A673 (cell line): ENCODE data around the gene MYO19. TPM values are rescaled to one million over a fixed set of nuclear protein-coding genes. Genes with fewer than 3 reads are reported as not detected.

Source experiments
- BruUV-seq: library from RNA; stranded (reverse); fragments of 400-500 nt; replicated peaks from 2 replicates; lab custom pipeline; 2021; lab: Mats Ljungman, UMichigan
- CTCF ChIA-PET: fragments of 300-600 bp; sonication (Branson Sonifier 250); formaldehyde crosslinking; loops from one replicate; lab custom pipeline; 2022; ENCODE audit warnings: antibody characterized with exemption; lab: Charles Lee
- POLR2A ChIA-PET: fragments of 300-600 bp; sonication (Branson Sonifier 250); formaldehyde crosslinking; loops from one replicate; lab custom pipeline; 2022; ENCODE audit warnings: antibody characterized with exemption; ENCODE audit not compliant: low non-redundant PET; lab: Charles Lee
- DNase-seq: peaks from one replicate; pipeline ENCODE4 v3.0.0-alpha.2; 2015; ENCODE audit warnings: low spot score
- H3K27ac ChIP-seq: fragments of 200-600 bp; sonication (generic); 2 replicates; pipeline ENCODE4 v1.5.1; 2016; ENCODE audit warnings: mixed run types, low read depth, mild to moderate bottlenecking, mixed read lengths, antibody characterized with exemption, low read length; ENCODE audit not compliant: poor library complexity, severe bottlenecking
- H3K27me3 ChIP-seq: fragments of 200-600 bp; sonication (generic); replicated peaks from 2 replicates; pipeline ENCODE4 v1.6.1; 2017; ENCODE audit warnings: mixed run types, low read depth, mild to moderate bottlenecking, mixed read lengths, antibody characterized with exemption, low read length; ENCODE audit not compliant: insufficient read depth, poor library complexity
- H3K36me3 ChIP-seq: fragments of 200-600 bp; sonication (generic); 2 replicates; pipeline ENCODE4 v1.6.1; 2016; ENCODE audit warnings: mixed run types, mild to moderate bottlenecking, mixed read lengths, antibody characterized with exemption, low read length; ENCODE audit not compliant: insufficient read depth, poor library complexity, severe bottlenecking
- H3K4me1 ChIP-seq: fragments of 200-600 bp; sonication (generic); 2 replicates; pipeline ENCODE4 v1.6.1; 2017; ENCODE audit warnings: mixed run types, mild to moderate bottlenecking, mixed read lengths, antibody characterized with exemption, low read length; ENCODE audit not compliant: insufficient read depth, poor library complexity, severe bottlenecking
- H3K4me3 ChIP-seq: fragments of 200-600 bp; sonication (generic); 2 replicates; pipeline ENCODE4 v1.5.1; 2016; ENCODE audit warnings: low read depth, mixed run types, mild to moderate bottlenecking, mixed read lengths, low read length; ENCODE audit not compliant: poor library complexity, severe bottlenecking
- H3K9me3 ChIP-seq: fragments of 200-600 bp; sonication (generic); 2 replicates; pipeline ENCODE4 v1.6.1; 2016; ENCODE audit warnings: mixed run types, low read depth, mild to moderate bottlenecking, mixed read lengths, antibody characterized with exemption, low read length; ENCODE audit not compliant: poor library complexity, severe bottlenecking
- CTCF ChIP-seq: fragments of 300-800, 200-600 bp; sonication (generic); conservative IDR thresholded peaks from 2 replicates; pipeline ENCODE4 v1.5.1; 2017; ENCODE audit warnings: low read depth, mild to moderate bottlenecking, antibody characterized with exemption, low read length, moderate library complexity, mixed read lengths
- EZH2 ChIP-seq: fragments of 200-600 bp; sonication (generic); IDR thresholded peaks from 2 replicates; pipeline ENCODE4 v1.6.1; 2017; ENCODE audit warnings: borderline replicate concordance, low read depth, mild to moderate bottlenecking, mixed read lengths, antibody characterized with exemption, low read length; ENCODE audit not compliant: poor library complexity, severe bottlenecking
- intact Hi-C: fragments of 100-400 bp; cut with micrococcal nuclease; formaldehyde crosslinking; loops from one replicate; pipeline ENCODE4 v1.10.0; 2022; ENCODE audit not compliant: unreplicated experiment
- total RNA-seq: library from RNA; stranded (reverse); gene quantifications from 2 replicates; pipeline ENCODE4 v1.2.3, GENCODE V29; 2021

Gene MYO19
- total RNA-seq, 1 experiment from 2014 or later, result 53.0 TPM

GRCh38 chr17:36566081-36566480 lies 31.4 kb upstream of the MYO19 start:
- Histone ChIP-seq H3K36me3 (peaks cover 18% of the 10 kb centered on the region), H3K4me1 (no peaks in the 10 kb centered on the region), H3K9me3 (no peaks in the 10 kb centered on the region), H3K27ac (no peak overlapping the region), H3K27me3 (no peaks in the 10 kb centered on the region), H3K4me3 (no peak overlapping the region)
- ChIA-PET POLR2A (no interaction called here), CTCF (interaction anchor here (0.6 kb wide), 1 partner anchor 17 kb away, joined by 4 read pairs; no protein-coding TSS in a partner anchor)
- BruUV-seq, result no TSS peak
- DNase-seq, result no peak
- no peak for TF ChIP-seq EZH2
- no peak for TF ChIP-seq CTCF
- intact Hi-C loops, result no loop called here

GRCh38 chr17:36553459-36553858 lies 18.8 kb upstream of the MYO19 start:
- Histone ChIP-seq H3K4me3 (no peak overlapping the region), H3K36me3 (peaks cover 5% of the 10 kb centered on the region), H3K27me3 (no peaks in the 10 kb centered on the region), H3K27ac (no peak overlapping the region), H3K4me1 (no peaks in the 10 kb centered on the region), H3K9me3 (no peaks in the 10 kb centered on the region)
- ChIA-PET CTCF (no interaction called here), POLR2A (no interaction called here)
- BruUV-seq, result no TSS peak
- TF ChIP-seq EZH2 (no peak), CTCF (no peak)
- intact Hi-C loops, result no loop called here
- no peak for DNase-seq

GRCh38 chr17:36550491-36551417 lies 16.1 kb upstream of the MYO19 start:
- POLR2A ChIA-PET, result interaction anchor here (0.6 kb wide), 1 partner anchor 15 kb away, joined by 4 read pairs; no protein-coding TSS in a partner anchor
- Histone ChIP-seq H3K36me3 (no peaks in the 10 kb centered on the region), H3K27me3 (no peaks in the 10 kb centered on the region), H3K9me3 (no peaks in the 10 kb centered on the region), H3K4me3 (no peak overlapping the region), H3K4me1 (peaks cover 6% of the 10 kb centered on the region), H3K27ac (no peak overlapping the region)
- CTCF ChIA-PET, result no interaction called here
- BruUV-seq, result no TSS peak
- TF ChIP-seq CTCF (no peak), EZH2 (no peak)
- DNase-seq, result no peak
- intact Hi-C loops, result no loop called here
